HG02938 (cell line): ENCODE results near the gene ANO8.

ENCODE experiments used
- ATAC-seq: cut with Tn5 transposase; IDR thresholded peaks from one replicate; pipeline ENCODE4 v1.9.1; 2021; ENCODE audit warnings: mild to moderate bottlenecking, moderate library complexity; ENCODE audit not compliant: unreplicated experiment

Gene ANO8

DNA sequence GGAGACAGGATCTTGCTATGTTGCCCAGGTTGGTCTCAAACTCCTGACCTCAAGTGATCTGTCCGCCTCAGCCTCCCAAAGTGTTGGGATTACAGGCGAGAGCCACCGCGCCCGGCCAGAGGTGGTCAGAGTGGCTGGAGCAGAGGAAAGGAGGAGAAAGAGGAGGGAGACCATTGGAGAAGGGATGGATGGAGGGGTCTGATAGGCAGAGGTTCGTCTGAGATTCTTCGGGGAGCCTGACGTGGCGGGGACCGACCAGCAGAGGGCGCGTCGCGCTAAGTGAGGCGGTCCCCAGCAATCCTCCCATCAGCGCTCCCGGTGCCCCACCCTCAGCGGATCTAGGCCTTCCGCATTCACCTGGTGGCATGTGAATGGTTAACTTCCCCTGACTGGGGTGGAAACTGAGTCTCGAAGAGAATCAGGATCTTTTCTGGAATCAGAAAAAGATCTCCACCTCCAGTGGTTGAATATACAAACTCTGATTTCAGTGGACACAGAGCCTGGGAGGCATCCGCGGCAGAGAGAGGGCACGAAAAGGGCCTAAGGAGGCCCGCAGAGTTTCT, 11.5 kb upstream of the ANO8 start:
- no peak for ATAC-seq

- no peak for ATAC-seq
Measured at GRCh38 chr19:17341845-17342244, 7.2 kb upstream of the ANO8 start.

GRCh38 chr19:17341386-17341785, 6.7 kb upstream of the ANO8 start:
- ATAC-seq: no peak

- no peak for ATAC-seq
Measured at GRCh38 chr19:17340871-17341357, 6.3 kb upstream of the ANO8 start.

- no peak for ATAC-seq
Measured at GRCh38 chr19:17340302-17340870, 5.7 kb upstream of the ANO8 start.

- ATAC-seq: no peak
Measured at GRCh38 chr19:17339088-17339741, 4.6 kb upstream of the ANO8 start.

GRCh38 chr19:17338433-17339078, 3.9 kb upstream of the ANO8 start:
- ATAC-seq: no peak

DNA sequence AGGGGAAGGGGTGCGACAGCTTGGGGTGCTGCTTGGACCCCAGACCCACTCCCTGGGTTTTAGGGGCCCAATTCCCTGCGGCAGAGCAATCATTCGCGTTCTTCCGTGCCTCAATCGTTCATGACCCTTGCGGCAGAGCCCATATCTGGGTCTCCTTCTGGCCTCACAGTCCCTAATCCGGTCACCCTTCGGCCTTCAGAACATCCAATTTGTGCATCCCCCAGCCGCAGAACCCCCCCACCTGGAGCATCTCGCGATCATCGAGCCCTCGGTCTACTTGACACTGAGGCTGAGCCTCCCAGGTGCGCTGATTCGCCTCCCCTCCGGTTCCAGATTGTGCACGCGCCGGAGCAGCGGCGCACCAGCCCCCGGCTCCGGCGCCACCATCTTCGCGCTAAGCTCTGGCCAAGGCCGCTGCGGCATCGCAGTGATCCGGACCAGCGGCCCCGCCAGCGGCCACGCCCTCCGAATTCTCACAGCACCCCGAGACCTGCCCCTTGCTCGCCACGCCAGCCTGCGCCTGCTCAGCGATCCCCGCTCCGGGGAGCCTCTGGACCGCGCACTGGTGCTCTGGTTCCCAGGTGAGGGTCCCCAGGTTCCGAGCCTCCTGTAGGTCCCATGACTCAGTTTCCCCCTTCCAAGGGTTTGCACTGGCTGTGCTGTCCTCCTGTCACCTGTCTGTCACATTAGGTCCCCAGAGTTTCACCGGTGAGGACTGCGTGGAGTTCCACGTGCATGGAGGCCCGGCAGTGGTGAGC, 3.2 kb upstream of the ANO8 start:
- ATAC-seq: no peak

DNA sequence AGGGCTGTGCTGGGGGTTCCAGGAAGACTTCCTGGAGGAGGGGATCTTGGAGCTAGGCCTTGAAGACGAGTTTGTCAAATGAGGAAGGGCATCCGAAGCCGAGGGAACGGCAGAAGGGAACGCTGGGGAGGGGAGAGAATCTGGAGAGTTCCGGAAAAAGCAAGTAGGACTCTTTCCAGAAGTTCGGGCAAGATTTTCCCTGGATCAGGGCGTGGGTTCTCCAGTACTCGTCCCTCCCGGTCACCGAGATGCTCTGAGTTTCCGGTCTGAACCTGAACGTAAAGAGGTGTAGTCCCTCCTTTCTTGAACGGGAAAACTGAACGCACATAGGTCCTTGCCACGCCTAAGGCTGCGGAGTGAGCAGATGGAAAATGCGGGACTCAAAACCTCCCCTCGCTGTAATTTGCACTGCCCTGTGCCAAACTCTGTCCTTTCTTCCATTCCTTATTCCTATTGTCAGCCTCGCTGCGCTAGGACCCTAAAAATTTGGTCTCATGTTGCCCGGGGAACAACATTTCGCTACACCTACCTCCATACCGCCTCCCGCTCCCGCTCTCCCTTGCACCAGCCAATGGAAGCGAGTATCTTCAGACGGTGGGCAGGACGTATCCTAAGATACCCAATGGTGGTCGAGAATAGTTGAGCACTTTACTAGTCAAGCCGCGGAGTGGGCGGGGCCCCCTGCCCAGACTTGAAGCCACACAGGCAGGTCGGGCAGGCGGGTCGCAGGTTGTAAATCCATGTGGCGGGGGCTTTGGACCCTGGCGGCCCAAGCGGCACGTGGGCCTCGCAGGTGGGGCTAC, 2.4 kb upstream of the ANO8 start, which contains the start of gene GTPBP3:
Gene GTPBP3 (plus strand): TSS at position 682 of the 803 bp plus-strand sequence. CDS start 59 bp downstream, at position 741.
- peak; percentile 77 for ATAC-seq

DNA sequence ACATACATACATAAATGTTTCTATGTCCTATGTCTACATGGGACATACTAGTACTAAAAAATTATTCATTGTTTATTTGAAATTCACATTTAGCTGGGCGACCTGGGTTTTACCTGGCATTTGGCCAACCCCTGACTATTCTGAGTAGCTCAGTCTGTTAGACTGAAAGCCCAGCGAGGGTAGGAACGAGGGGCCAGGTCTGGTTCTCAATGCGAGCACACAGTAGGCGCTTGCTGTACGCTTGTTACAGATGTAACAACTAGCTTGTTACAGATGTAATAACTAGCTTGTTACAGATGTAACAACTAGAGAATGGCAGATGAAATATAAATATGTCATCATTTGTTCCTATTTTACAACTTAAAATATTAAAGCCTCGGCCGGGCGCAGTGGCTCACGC, 920 bp upstream of the ANO8 start:
- no peak for ATAC-seq

GRCh38 chr19:17333611-17334413, 843 bp downstream of the ANO8 start:
- no peak for ATAC-seq

DNA sequence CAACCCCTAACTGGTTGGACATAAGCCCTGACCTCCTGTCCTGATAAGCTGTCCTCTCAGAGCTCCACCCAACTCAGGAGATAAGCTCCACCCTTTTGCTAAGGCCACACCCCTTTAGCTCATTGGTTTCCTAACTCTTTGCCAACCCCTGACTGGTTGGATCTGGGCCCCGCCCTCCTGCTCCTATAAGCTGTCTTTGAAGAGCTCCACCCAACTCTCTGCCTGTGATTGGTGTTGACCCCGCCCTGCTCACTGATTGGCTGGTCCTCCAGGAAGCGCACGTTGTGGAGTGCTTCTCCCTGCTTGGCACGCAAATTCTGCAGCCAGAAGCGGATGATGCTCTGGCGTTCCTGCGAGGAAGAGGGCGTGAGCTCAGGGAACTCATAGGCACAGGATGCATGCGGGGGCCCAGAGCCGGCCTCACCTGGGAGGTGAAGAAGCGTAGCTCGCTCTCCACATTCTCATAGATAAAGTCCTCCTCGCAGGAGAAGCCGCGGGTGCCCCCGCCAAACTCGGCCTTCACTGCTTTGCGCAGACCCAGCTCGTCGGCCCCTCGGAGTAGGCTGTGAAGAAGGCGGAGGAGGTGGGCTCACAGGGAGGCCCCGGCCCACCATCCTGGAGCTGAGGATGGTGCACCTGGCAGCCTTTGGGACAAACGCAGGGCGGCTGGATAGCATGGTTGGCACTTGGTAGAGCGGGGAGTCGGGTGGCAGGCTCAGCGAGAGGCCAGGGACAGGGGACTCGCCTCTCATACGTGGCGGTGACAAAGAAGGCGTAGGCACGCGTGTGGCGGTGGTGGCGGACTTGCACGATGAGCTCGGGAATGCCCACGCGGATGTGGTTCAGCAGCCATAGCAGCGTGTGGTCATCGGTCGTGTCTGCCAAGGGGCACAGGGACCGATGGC, 1.7 kb downstream of the ANO8 start:
- no peak for ATAC-seq

DNA sequence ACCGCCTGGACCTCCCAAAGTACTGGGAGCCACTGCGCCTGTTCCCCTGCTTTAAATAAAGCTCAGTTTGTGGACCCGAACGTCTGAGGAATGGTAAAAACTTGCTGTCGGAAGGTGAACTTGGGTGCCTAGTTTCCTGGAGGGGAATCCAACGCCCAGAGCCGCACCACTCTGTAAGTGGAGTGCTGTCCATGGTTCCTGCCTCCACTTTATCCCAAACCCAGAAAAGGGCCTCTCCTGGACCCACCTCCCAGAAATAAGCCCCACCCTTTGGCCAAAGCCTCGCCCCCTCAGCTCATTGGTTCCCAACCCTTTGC, 2.3 kb downstream of the ANO8 start:
- no peak for ATAC-seq

GRCh38 chr19:17331045-17331558, 3.6 kb downstream of the ANO8 start:
- ATAC-seq: no peak

DNA sequence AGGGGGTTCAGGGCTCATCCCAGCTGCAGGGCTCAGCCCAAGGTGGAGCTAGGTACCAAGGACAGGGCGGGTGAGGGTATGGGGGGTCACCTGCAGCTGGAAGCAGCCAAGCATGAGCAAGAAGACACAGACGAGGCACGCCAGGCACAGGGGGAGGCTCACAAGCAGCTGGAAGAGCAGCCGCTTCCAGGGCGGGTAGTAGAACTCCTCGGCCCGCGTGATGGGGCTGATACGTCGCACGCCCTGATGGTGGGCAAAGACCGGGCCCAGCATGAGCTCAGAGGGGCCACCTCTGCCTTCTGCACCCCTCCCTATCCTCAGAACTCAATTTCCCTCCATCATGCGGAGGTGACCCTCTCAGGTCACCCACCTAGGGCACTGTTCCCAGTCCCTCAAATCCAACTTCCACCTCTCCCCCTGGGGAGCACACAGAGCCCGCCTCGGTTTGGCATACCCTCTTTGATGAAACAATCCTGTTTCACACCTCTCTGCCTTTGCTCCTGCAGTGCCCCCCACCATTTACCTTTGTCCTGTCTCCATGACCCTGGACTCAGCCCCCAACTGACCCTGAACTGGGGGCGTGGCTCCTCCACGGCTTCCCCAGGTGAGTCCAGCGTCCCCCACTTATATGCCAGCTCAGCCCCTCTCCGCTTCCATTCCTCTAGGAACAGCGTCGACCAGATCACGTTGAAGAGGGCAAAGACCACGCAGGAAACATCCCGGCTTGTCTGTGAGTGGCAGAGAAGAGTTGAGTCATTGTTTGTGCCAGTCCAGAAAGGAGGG, 4.2 kb downstream of the ANO8 start:
- ATAC-seq: no peak

DNA sequence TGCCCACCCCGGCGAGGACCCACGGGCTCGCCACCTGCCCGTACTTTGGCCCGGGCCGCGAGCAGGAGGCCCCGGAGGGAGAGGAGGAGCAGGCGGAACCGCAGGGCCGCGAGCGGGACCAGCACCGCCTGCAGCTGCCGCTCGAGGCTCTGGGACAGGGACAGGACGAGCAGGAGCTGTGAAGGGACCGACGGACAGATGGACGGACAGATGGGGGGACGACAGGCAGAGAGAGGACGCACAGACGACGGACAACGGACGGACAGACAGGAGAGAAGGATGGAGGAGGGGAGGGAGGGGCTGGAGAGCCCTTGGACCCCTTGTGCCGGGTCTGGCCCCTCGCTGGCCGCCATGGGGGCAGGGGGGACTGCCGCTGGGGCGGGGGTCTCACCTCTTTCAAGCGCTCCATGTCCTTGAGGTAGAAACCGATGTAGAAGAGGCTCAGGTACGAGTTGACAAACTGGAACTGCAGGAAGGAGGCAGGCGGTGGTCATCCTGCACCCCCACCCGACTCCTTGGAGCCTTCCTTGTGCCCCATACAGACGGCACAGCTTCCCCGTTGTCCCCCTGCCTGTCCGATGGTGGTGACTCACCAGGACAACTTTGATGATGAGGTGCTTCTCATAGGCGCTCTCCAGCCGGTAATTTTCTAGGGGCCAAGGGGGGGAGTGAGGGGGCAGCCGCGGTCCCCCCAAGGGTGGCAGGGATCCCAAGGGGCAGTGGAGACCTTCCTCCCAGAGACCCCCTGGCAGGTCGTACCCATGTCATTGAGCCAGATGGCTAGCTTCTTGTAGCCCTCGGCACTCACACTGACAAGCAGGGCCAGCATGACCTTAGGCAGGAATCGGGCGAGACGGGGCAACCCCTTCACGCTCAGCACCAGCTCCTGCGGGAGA, 5.0 kb downstream of the ANO8 start:
- no peak for ATAC-seq
